K562 (cell line): ENCODE data around the gene SAFB. TPM values are rescaled to one million over a fixed set of nuclear protein-coding genes. Genes with fewer than 3 reads are reported as not detected.
A peak's percentile ranks its signal among the peaks of the same experiment; 100 is the strongest.

Source experiments
- BRCA1 ChIP-seq, 2 experiments: fragments of 450-650 bp in 1 of 2; sonication (generic) in 1 of 2; formaldehyde crosslinking in 1 of 2; IDR thresholded peaks; 2 replicates each; pipeline versions ENCODE4 v1.5.0 to v1.6.1; 2017 to 2020; ENCODE audit warnings: mild to moderate bottlenecking in 1 of 2, missing genetic modification reagents in 1 of 2
- BRD4 ChIP-seq: fragments of 200-600 bp; sonication (generic); IDR thresholded peaks from 2 replicates; pipeline ENCODE4 v1.6.1; 2017; ENCODE audit warnings: inconsistent platforms
- BRF2 ChIP-seq: IDR thresholded peaks from 3 replicates; pipeline ENCODE4 v1.6.1; 2011; ENCODE audit warnings: borderline replicate concordance, mild to moderate bottlenecking; ENCODE audit not compliant: insufficient read length, insufficient read depth
- LEF1 ChIP-seq: fragments of 450-650 bp; IDR thresholded peaks from 2 replicates; pipeline ENCODE4 v1.6.1; 2016; ENCODE audit warnings: mild to moderate bottlenecking
- MXI1 ChIP-seq: IDR thresholded peaks from 2 replicates; pipeline ENCODE4 v1.6.1; 2011; ENCODE audit warnings: low read depth, mild to moderate bottlenecking, improper control_type of control experiment, low read length
- NR2C2 ChIP-seq, 2 experiments: fragments of 200-800 bp in 1 of 2; sonication (Bioruptor generic) in 1 of 2; sonication (generic) in 1 of 2; formaldehyde crosslinking in 1 of 2; IDR thresholded peaks; 2 replicates each; pipeline versions ENCODE4 v1.6.1 to v1.8.0; 2016 to 2022; ENCODE audit warnings: mild to moderate bottlenecking in 1 of 2, missing compliant biosample characterization in 1 of 2, missing genetic modification characterization in 1 of 2, missing genetic modification reagents in 1 of 2
- POLR2G ChIP-seq: fragments of 200-400 bp; formaldehyde crosslinking; IDR thresholded peaks from 2 replicates; pipeline ENCODE4 v1.6.1; 2017; ENCODE audit warnings: low read depth, mild to moderate bottlenecking, antibody characterized with exemption, low read length, moderate library complexity
- RBBP5 ChIP-seq: fragments of 200-600 bp; sonication (generic); IDR thresholded peaks from 2 replicates; pipeline ENCODE4 v1.6.1; 2012; ENCODE audit warnings: borderline replicate concordance, mild to moderate bottlenecking, low read length, control low read depth, inconsistent platforms; ENCODE audit not compliant: insufficient read depth, poor library complexity, severe bottlenecking
- SIRT6 ChIP-seq: IDR thresholded peaks from one replicate; pipeline ENCODE4 v1.6.1; 2012; ENCODE audit warnings: low read depth, mild to moderate bottlenecking, control low read depth, inconsistent platforms, low read length, moderate library complexity
- TEAD1 ChIP-seq, 2 experiments: fragments of 450-650 bp in 1 of 2; sonication (generic) in 1 of 2; formaldehyde crosslinking; IDR thresholded peaks; 2 replicates each; pipeline versions ENCODE4 v1.4.0 to v1.8.0; 2020 to 2022; ENCODE audit warnings: mild to moderate bottlenecking in 2 of 2, missing genetic modification reagents in 1 of 2
- ZNF143 ChIP-seq: sonication (generic); formaldehyde crosslinking; IDR thresholded peaks from 2 replicates; pipeline ENCODE4 v1.9.0; 2022; ENCODE audit warnings: mild to moderate bottlenecking, missing genetic modification reagents
- ZNF518B ChIP-seq: fragments of 250-450 bp; sonication (Bioruptor Pico); IDR thresholded peaks from 2 replicates; pipeline ENCODE4 v1.5.0; 2021; ENCODE audit warnings: mild to moderate bottlenecking, moderate library complexity
- ZNF589 ChIP-seq: fragments of 200-800 bp; sonication (Bioruptor generic); IDR thresholded peaks from 2 replicates; pipeline ENCODE4 v1.6.1; 2016; ENCODE audit warnings: low read depth, missing genetic modification characterization, missing compliant biosample characterization
- ZNF740 ChIP-seq, 3 experiments: fragments of 200-800 bp in 1 of 3; sonication (Bioruptor generic) in 1 of 3; sonication (generic) in 1 of 3; formaldehyde crosslinking in 1 of 3; IDR thresholded peaks; 2 replicates each; pipeline versions ENCODE4 v1.6.1 to v1.8.0; 2016 to 2022; ENCODE audit warnings: mild to moderate bottlenecking in 2 of 3, missing compliant biosample characterization in 2 of 3, missing genetic modification characterization in 2 of 3, missing genetic modification reagents in 1 of 3
- polyA plus RNA-seq, 8 experiments: library from polyadenylated mRNA; depleted of rRNA in 4 of 8; stranded (reverse) in 5 of 8; unstranded in 3 of 8; fragments of >200 nt; fragmentation: Nextera tagmentation in 2 of 8; fragmentation: Illumina TruSeq in 1 of 8; extraction: Ambion mirVana in 2 of 8; extraction: Trizol in 1 of 8; gene quantifications; 2 replicates each; pipeline versions ENCODE4 v1.2.1 to v1.2.3, GENCODE V29; 2011 to 2014; ENCODE audit warnings: inconsistent platforms in 1 of 8, missing spikeins in 1 of 8
- total RNA-seq, 7 experiments: library from RNA; depleted of rRNA in 6 of 7; stranded (reverse); fragments of >200 nt in 6 of 7; fragmentation: Illumina TruSeq in 2 of 7; extraction: Trizol in 2 of 7; gene quantifications; 2 replicates each; pipeline versions ENCODE4 v1.2.1 to v1.2.3, GENCODE V29; 2011 to 2021; ENCODE audit warnings: low replicate concordance in 1 of 7
- TF ChIP-seq, protein P1 (sequence below): sonication (generic); formaldehyde crosslinking; IDR thresholded peaks from 2 replicates; pipeline ENCODE4 v1.8.0; 2022; ENCODE audit warnings: missing genetic modification reagents, mild to moderate bottlenecking, moderate library complexity, borderline replicate concordance
- TF ChIP-seq, protein P2 (sequence below): fragments of 450-650 bp; IDR thresholded peaks from 2 replicates; pipeline ENCODE4 v1.6.1; 2016

The SAFB gene
- total and polyA plus RNA-seq, 9 of the 15 experiments (the other 6 are each of a cell fraction or from before 2014, with no cell fraction given) = 1.1 to 151 (median 83.1) TPM

GRCh38 chr19:5690955-5691821, 68.3 kb downstream of the SAFB start (continued):
- TF ChIP-seq, protein P1, sequence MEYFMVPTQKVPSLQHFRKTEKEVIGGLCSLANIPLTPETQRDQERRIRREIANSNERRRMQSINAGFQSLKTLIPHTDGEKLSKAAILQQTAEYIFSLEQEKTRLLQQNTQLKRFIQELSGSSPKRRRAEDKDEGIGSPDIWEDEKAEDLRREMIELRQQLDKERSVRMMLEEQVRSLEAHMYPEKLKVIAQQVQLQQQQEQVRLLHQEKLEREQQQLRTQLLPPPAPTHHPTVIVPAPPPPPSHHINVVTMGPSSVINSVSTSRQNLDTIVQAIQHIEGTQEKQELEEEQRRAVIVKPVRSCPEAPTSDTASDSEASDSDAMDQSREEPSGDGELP = 0 out of 2 replicates have a peak, but pooled peaks have one; percentile 3
- TF ChIP-seq ZNF740 (CRISPR knock-in tag; IDR thresholded peaks at IDR 0.05) = 0 out of 2 replicates have a peak, but pooled peaks have one; percentile 46
- no peak for TF ChIP-seq ZNF740 (tag; IDR thresholded peaks at IDR 0.05)
- TF ChIP-seq BRCA1 (IDR thresholded peaks at IDR 0.05) = no peak
- 0 out of 2 replicates have a peak, but pooled peaks have one; percentile 17 for TF ChIP-seq BRCA1 (CRISPR knock-in tag; IDR thresholded peaks at IDR 0.05)
- no peak for TF ChIP-seq BRF2
- TF ChIP-seq RBBP5 = peak; percentile 2
- peak; percentile 77 for TF ChIP-seq POLR2G
- TF ChIP-seq TEAD1 (CRISPR knock-in tag; IDR thresholded peaks at IDR 0.05) = no peak
- no peak for TF ChIP-seq BRD4
- TF ChIP-seq LEF1 = no peak
- 0 out of 2 replicates have a peak, but pooled peaks have one; percentile 67 for TF ChIP-seq ZNF589 (CRISPR knock-in tag)
- TF ChIP-seq, protein P2, sequence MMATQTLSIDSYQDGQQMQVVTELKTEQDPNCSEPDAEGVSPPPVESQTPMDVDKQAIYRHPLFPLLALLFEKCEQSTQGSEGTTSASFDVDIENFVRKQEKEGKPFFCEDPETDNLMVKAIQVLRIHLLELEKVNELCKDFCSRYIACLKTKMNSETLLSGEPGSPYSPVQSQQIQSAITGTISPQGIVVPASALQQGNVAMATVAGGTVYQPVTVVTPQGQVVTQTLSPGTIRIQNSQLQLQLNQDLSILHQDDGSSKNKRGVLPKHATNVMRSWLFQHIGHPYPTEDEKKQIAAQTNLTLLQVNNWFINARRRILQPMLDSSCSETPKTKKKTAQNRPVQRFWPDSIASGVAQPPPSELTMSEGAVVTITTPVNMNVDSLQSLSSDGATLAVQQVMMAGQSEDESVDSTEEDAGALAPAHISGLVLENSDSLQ = peak; percentile 8; the same call in 1 of the 2 replicates
- TF ChIP-seq MXI1 = 0 out of 2 replicates have a peak, but pooled peaks have one; percentile 36
- peak; percentile 44 for TF ChIP-seq SIRT6
- 0 out of 2 replicates have a peak, but pooled peaks have one; percentile 10 for TF ChIP-seq ZNF518B (CRISPR knock-in tag)
- TF ChIP-seq ZNF143 (CRISPR knock-in tag) = no peak
- no peak for TF ChIP-seq NR2C2 (CRISPR knock-in tag; IDR thresholded peaks at IDR 0.05)
- TF ChIP-seq NR2C2 (tag; IDR thresholded peaks at IDR 0.05) = no peak
